ENCODE measurements around the gene ANGPTL2.

The ANGPTL2 gene

DNA sequence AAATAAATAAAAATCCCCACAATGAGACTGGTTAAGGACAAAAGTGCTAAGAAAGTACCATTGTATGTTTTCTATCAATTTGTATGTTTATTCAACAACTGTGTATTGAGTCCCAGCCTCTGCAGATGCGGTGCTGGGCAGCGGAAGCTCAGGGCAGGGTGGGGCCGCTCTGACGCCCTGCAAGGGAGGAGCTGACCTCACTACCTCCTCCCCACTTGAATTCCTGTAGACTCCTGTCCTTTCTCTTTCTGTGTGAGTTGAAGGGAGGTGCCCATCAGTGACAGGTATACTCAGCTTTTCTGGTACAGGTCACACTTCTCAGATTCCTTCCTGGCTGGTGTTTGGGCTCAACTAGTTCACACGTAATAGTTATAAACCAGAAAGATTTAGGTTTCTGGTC lies 27.0 kb downstream of the ANGPTL2 start:
- Histone ChIP-seq H3K4me3 (ENCODE audit: low read depth in 1 of 2, low read length in 2 of 2) (no peak overlapping the region), H3K36me3 (ENCODE audit: insufficient read depth, low read length) (no peaks in the 10 kb centered on the region), H2AFZ (ENCODE audit: low read depth, low read length) (no peak overlapping the region), H3K27me3 (ENCODE audit: insufficient read depth, low read length, poor library complexity) (peaks cover 10% of the 10 kb centered on the region), H3K27ac (ENCODE audit: low read length) (no peak overlapping the region), H3K9ac (ENCODE audit: low read depth, low read length) (no peak overlapping the region), H4K20me1 (ENCODE audit: insufficient read depth, low read length) (peaks cover 14% of the 10 kb centered on the region; the same call in 1 of the 2 replicates), H3K4me1 (ENCODE audit: insufficient read depth, low read length) (no peaks in the 10 kb centered on the region), H3K4me2 (ENCODE audit: insufficient read depth, low read length) (no peak overlapping the region), H3K79me2 (ENCODE audit: insufficient read depth, low read length) (no peaks in the 10 kb centered on the region), H3K9me3 (ENCODE audit: insufficient read depth, low read length, severe bottlenecking) (no peaks in the 10 kb centered on the region)
- TF ChIP-seq EZH2 (IDR thresholded peaks at IDR 0.05; ENCODE audit: borderline replicate concordance, low read depth, low read length, severe bottlenecking) (no peak), CTCF (IDR thresholded peaks at IDR 0.05; ENCODE audit: borderline replicate concordance, extremely low read depth, low read length, poor library complexity, severe bottlenecking) (no peak)
- ATAC-seq (ENCODE audit: insufficient read depth, low read depth) (no peak), DNase-seq (no peak)

DNA sequence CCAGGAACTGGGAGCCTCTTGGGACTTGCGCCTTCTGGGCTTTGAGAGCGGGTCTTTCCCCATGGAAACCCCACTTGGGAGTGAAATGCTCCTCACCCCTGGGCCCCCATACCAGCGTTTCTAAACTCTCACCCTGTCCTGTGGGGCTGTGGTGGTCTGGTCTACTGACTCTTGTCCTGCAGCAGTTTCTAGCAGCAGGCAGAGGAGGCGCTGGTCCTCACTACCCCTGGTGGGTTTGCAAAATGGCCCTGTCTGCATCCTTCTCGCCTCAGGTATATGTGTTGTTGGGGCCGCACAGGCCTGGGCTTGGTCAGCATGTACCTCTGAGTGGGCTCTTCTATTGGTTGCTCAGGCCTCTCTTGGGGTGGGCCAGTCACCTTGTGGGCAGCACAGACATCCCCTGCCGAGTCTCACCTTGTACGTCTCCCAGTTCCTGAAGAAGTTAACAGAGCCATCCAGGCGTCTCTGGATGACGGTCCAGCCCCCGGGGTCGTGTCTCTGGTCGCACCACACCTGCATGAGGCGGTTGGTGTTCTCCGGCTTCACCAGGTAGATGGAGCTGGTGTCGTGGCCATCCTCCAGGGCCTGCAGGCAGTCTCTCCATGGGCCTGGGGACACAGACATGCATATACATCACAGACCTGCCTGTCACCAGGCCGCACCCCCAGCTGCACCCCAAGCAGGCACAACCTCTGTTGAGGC lies 29.0 kb downstream of the ANGPTL2 start:
- H3K27ac ChIP-seq (ENCODE audit: low read length) = no peak overlapping the region
- H3K4me2 ChIP-seq (ENCODE audit: insufficient read depth, low read length) = no peak overlapping the region
- ATAC-seq (ENCODE audit: insufficient read depth, low read depth) = no peak
- H3K4me1 ChIP-seq (ENCODE audit: insufficient read depth, low read length) = no peaks in the 10 kb centered on the region
- no peak for DNase-seq
- H3K4me3 ChIP-seq (ENCODE audit: low read depth in 1 of 2, low read length in 2 of 2) = no peak overlapping the region
- peaks cover 17% of the 10 kb centered on the region for H3K27me3 ChIP-seq (ENCODE audit: insufficient read depth, low read length, poor library complexity)
- no peak for TF ChIP-seq EZH2 (IDR thresholded peaks at IDR 0.05; ENCODE audit: borderline replicate concordance, low read depth, low read length, severe bottlenecking)
- no peak for TF ChIP-seq CTCF (IDR thresholded peaks at IDR 0.05; ENCODE audit: borderline replicate concordance, extremely low read depth, low read length, poor library complexity, severe bottlenecking)
- peaks cover 17% of the 10 kb centered on the region; the same call in 1 of the 2 replicates for H4K20me1 ChIP-seq (ENCODE audit: insufficient read depth, low read length)
- no peaks in the 10 kb centered on the region for H3K9me3 ChIP-seq (ENCODE audit: insufficient read depth, low read length, severe bottlenecking)
- no peaks in the 10 kb centered on the region for H3K79me2 ChIP-seq (ENCODE audit: insufficient read depth, low read length)
- H3K36me3 ChIP-seq (ENCODE audit: insufficient read depth, low read length) = no peaks in the 10 kb centered on the region
- no peak overlapping the region for H3K9ac ChIP-seq (ENCODE audit: low read depth, low read length)
- no peak overlapping the region for H2AFZ ChIP-seq (ENCODE audit: low read depth, low read length)

- H3K4me2 ChIP-seq (ENCODE audit: insufficient read depth, low read length) = no peak overlapping the region
- no peaks in the 10 kb centered on the region for H3K79me2 ChIP-seq (ENCODE audit: insufficient read depth, low read length)
- H2AFZ ChIP-seq (ENCODE audit: low read depth, low read length) = no peak overlapping the region
- ATAC-seq (ENCODE audit: insufficient read depth, low read depth) (no peak), DNase-seq (no peak)
- no peaks in the 10 kb centered on the region for H3K4me1 ChIP-seq (ENCODE audit: insufficient read depth, low read length)
- peaks cover 17% of the 10 kb centered on the region for H3K27me3 ChIP-seq (ENCODE audit: insufficient read depth, low read length, poor library complexity)
- no peak overlapping the region for H3K4me3 ChIP-seq (ENCODE audit: low read depth in 1 of 2, low read length in 2 of 2)
- H3K9ac ChIP-seq (ENCODE audit: low read depth, low read length) = no peak overlapping the region
- H4K20me1 ChIP-seq (ENCODE audit: insufficient read depth, low read length) = peaks cover 17% of the 10 kb centered on the region; the same call in 1 of the 2 replicates
- no peak for TF ChIP-seq EZH2 (IDR thresholded peaks at IDR 0.05; ENCODE audit: borderline replicate concordance, low read depth, low read length, severe bottlenecking)
- TF ChIP-seq CTCF (IDR thresholded peaks at IDR 0.05; ENCODE audit: borderline replicate concordance, extremely low read depth, low read length, poor library complexity, severe bottlenecking) = no peak
- no peaks in the 10 kb centered on the region for H3K36me3 ChIP-seq (ENCODE audit: insufficient read depth, low read length)
- H3K9me3 ChIP-seq (ENCODE audit: insufficient read depth, low read length, severe bottlenecking) = no peaks in the 10 kb centered on the region
- H3K27ac ChIP-seq (ENCODE audit: low read length) = no peak overlapping the region
Measured at GRCh38 chr9:127092041-127092608, 30.3 kb downstream of the ANGPTL2 start.

Measured in DND-41 (cell line).